Glutamatergic neuron (in vitro differentiated cells): Measurements from ENCODE around the gene SNPH. TPM values are rescaled to one million over a fixed set of nuclear protein-coding genes. Genes with fewer than 3 reads are reported as not detected.
"Not testable (repeated sequence)": the region's sequence is repeated elsewhere in the genome, so short reads cannot be mapped to it uniquely, and the experiment has no call there.

Experiments used
- DNase-seq: peaks from one replicate; pipeline ENCODE4 v3.0.0; 2022
- H3K27ac Mint-ChIP-seq: one replicate; pipeline ENCODE4 v1.8.0; 2020; ENCODE audit warnings: mild to moderate bottlenecking, mixed read lengths, inconsistent platforms; ENCODE audit not compliant: unreplicated experiment
- H3K27me3 Mint-ChIP-seq: one replicate; pipeline ENCODE4 v1.8.0; 2020; ENCODE audit warnings: mild to moderate bottlenecking, moderate library complexity, mixed read lengths, inconsistent platforms; ENCODE audit not compliant: unreplicated experiment
- H3K36me3 Mint-ChIP-seq: one replicate; pipeline ENCODE4 v1.8.0; 2020; ENCODE audit warnings: mild to moderate bottlenecking, mixed read lengths, inconsistent platforms; ENCODE audit not compliant: unreplicated experiment
- H3K4me1 Mint-ChIP-seq: one replicate; pipeline ENCODE4 v1.8.0; 2020; ENCODE audit warnings: mild to moderate bottlenecking, low read depth, mixed read lengths, inconsistent platforms; ENCODE audit not compliant: unreplicated experiment
- H3K4me3 Mint-ChIP-seq: one replicate; pipeline ENCODE4 v1.8.0; 2020; ENCODE audit warnings: mild to moderate bottlenecking, mixed read lengths, inconsistent platforms; ENCODE audit not compliant: unreplicated experiment
- H3K9me3 Mint-ChIP-seq: one replicate; pipeline ENCODE4 v1.8.0; 2020; ENCODE audit warnings: mild to moderate bottlenecking, moderate library complexity, mixed read lengths, inconsistent platforms; ENCODE audit not compliant: unreplicated experiment
- CTCF ChIP-seq: fragments of 200-600 bp; sonication (generic); IDR thresholded peaks from one replicate; pipeline ENCODE4 v1.5.0; 2021; ENCODE audit not compliant: partially characterized antibody, unreplicated experiment
- total RNA-seq: library from RNA; stranded (reverse); fragmentation: NEBNext Ultra II Directional; extraction: Animal tissue kit (Norgen Biotek cat#: 25700); gene quantifications from one replicate; pipeline ENCODE4 v1.2.1, GENCODE V29; 2021; ENCODE audit not compliant: unreplicated experiment

The SNPH gene
- total RNA-seq, 1 donor from 2014 or later = 34.5 TPM

- Mint-ChIP-seq H3K27ac (no peak overlapping the region), H3K9me3 (peaks cover 2% of the 10 kb centered on the region), H3K4me1 (peaks cover 23% of the 10 kb centered on the region), H3K4me3 (no peak overlapping the region), H3K27me3 (peaks cover 11% of the 10 kb centered on the region), H3K36me3 (no peaks in the 10 kb centered on the region)
- DNase-seq = no peak
- no peak for TF ChIP-seq CTCF
Observed at GRCh38 chr20:1338801-1339200, 72.7 kb downstream of the SNPH start.

GRCh38 chr20:1341561-1342265, 75.6 kb downstream of the SNPH start:
- H3K36me3 Mint-ChIP-seq = peaks cover 4% of the 10 kb centered on the region
- DNase-seq = peak; percentile 83
- peaks cover 2% of the 10 kb centered on the region for H3K9me3 Mint-ChIP-seq

GRCh38 chr20:1343446-1344124, 77.5 kb downstream of the SNPH start:
- Mint-ChIP-seq H3K4me1 (peaks cover 21% of the 10 kb centered on the region), H3K27ac (peak overlapping the region; percentile 43), H3K36me3 (peaks cover 14% of the 10 kb centered on the region)
- H3K9me3 Mint-ChIP-seq, H3K4me3 Mint-ChIP-seq, DNase-seq, H3K27me3 Mint-ChIP-seq: not testable (repeated sequence)

More at GRCh38 chr20:1341561-1342265, 75.6 kb downstream of the SNPH start:
- H3K27me3 Mint-ChIP-seq = peaks cover 8% of the 10 kb centered on the region
- TF ChIP-seq CTCF = no peak
- H3K27ac Mint-ChIP-seq = peak overlapping the region; percentile 94
- H3K4me1 Mint-ChIP-seq = peaks cover 21% of the 10 kb centered on the region
- peak overlapping the region; percentile 49 for H3K4me3 Mint-ChIP-seq

GRCh38 chr20:1345030-1345755, 79.1 kb downstream of the SNPH start:
- DNase-seq = no peak

More at GRCh38 chr20:1345030-1345755, 79.1 kb downstream of the SNPH start:
- Mint-ChIP-seq H3K27me3 (peaks cover 9% of the 10 kb centered on the region), H3K4me1 (peaks cover 18% of the 10 kb centered on the region), H3K36me3 (peaks cover 14% of the 10 kb centered on the region), H3K27ac (no peak overlapping the region), H3K9me3 (peaks cover 2% of the 10 kb centered on the region), H3K4me3 (no peak overlapping the region)
- no peak for TF ChIP-seq CTCF
